Kidney epithelial cell (primary cell): ENCODE data around the gene GJB5. TPM values are rescaled to one million over a fixed set of nuclear protein-coding genes. Genes with fewer than 3 reads are reported as not detected.
"Not testable (repeated sequence)": the region's sequence is repeated elsewhere in the genome, so short reads cannot be mapped to it uniquely, and the experiment has no call there.

Experiments
- DNase-seq: peaks from one replicate; pipeline ENCODE4 v3.0.0-alpha.2; 2010; ENCODE audit warnings: low read depth
- H3K27me3 ChIP-seq: 2 replicates; pipeline ENCODE4 v1.6.0; 2011; ENCODE audit warnings: low read length; ENCODE audit not compliant: control insufficient read depth, insufficient read depth
- H3K36me3 ChIP-seq: 2 replicates; pipeline ENCODE4 v1.5.1; 2011; ENCODE audit warnings: low read length; ENCODE audit not compliant: control insufficient read depth, insufficient read depth
- H3K4me3 ChIP-seq: 2 replicates; pipeline ENCODE4 v1.5.1; 2011; ENCODE audit warnings: low read depth, mild to moderate bottlenecking, control low read depth, low read length
- total RNA-seq: library from RNA; depleted of rRNA; stranded (reverse); fragments of >200 nt; gene quantifications from 2 replicates; pipeline ENCODE4 v1.2.3, GENCODE V29; 2015
- TF ChIP-seq, protein P1 (sequence below): IDR thresholded peaks from 2 replicates; pipeline ENCODE4 v1.5.1; 2011; ENCODE audit warnings: mild to moderate bottlenecking, moderate library complexity, low read length, control low read depth, inconsistent platforms; ENCODE audit not compliant: insufficient read depth, poor library complexity, severe bottlenecking

Gene GJB5
- total RNA-seq, 1 donor from 2014 or later: not detected

GRCh38 chr1:34721646-34722355 lies 33.0 kb upstream of the GJB5 start:
- H3K27me3 ChIP-seq: peaks cover 3% of the 10 kb centered on the region
- DNase-seq: no peak
- H3K36me3 ChIP-seq: no peaks in the 10 kb centered on the region
- no peak overlapping the region for H3K4me3 ChIP-seq
- TF ChIP-seq, protein P1, sequence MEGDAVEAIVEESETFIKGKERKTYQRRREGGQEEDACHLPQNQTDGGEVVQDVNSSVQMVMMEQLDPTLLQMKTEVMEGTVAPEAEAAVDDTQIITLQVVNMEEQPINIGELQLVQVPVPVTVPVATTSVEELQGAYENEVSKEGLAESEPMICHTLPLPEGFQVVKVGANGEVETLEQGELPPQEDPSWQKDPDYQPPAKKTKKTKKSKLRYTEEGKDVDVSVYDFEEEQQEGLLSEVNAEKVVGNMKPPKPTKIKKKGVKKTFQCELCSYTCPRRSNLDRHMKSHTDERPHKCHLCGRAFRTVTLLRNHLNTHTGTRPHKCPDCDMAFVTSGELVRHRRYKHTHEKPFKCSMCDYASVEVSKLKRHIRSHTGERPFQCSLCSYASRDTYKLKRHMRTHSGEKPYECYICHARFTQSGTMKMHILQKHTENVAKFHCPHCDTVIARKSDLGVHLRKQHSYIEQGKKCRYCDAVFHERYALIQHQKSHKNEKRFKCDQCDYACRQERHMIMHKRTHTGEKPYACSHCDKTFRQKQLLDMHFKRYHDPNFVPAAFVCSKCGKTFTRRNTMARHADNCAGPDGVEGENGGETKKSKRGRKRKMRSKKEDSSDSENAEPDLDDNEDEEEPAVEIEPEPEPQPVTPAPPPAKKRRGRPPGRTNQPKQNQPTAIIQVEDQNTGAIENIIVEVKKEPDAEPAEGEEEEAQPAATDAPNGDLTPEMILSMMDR: no peak

GRCh38 chr1:34726861-34727260 lies 28.0 kb upstream of the GJB5 start:
- H3K27me3 ChIP-seq: peaks cover 3% of the 10 kb centered on the region
- no peak for DNase-seq
- TF ChIP-seq, protein P1: no peak
- no peaks in the 10 kb centered on the region for H3K36me3 ChIP-seq
- no peak overlapping the region for H3K4me3 ChIP-seq

DNA sequence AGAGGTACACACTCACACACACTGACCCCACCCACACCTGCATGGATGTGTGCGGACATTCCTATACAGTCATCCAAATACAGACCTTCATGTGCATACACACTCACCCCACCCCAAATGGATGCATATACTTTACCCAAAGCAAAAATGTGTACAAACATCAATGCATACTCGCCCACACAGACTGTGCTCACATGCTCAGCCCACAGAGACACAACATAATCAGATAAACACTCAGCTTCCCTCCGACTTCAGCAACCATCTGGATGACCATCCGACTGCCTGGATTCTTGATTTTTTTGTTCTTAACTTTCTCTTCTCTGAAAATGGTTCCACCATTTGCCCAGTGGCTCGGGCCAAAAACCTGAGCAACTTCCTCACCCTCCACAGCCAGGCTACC lies 24.4 kb upstream of the GJB5 start:
- no peak overlapping the region for H3K4me3 ChIP-seq
- DNase-seq: no peak
- TF ChIP-seq, protein P1: no peak
- H3K27me3 ChIP-seq: peaks cover 2% of the 10 kb centered on the region
- no peaks in the 10 kb centered on the region for H3K36me3 ChIP-seq

DNA sequence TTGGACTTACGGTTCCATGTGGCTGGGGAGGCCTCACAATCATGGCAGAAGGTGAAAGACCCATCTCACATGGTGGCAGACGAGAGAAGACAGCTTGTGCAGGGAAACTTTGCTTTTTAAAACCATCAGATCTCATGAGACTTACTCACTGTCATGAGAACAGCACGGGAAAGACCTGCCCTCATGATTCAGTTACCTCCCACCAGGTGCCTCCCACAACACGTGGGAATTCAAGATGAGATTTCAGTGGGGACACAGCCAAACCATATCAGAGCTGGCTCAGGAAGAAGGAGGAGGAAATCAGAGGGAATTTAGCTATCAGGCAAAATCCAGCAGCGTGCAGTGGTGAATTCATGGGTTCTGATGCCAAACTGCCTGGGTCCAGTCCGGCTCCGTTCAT lies 22.0 kb upstream of the GJB5 start:
- not testable (repeated sequence) for DNase-seq, H3K27me3 ChIP-seq, H3K36me3 ChIP-seq, H3K4me3 ChIP-seq

DNA sequence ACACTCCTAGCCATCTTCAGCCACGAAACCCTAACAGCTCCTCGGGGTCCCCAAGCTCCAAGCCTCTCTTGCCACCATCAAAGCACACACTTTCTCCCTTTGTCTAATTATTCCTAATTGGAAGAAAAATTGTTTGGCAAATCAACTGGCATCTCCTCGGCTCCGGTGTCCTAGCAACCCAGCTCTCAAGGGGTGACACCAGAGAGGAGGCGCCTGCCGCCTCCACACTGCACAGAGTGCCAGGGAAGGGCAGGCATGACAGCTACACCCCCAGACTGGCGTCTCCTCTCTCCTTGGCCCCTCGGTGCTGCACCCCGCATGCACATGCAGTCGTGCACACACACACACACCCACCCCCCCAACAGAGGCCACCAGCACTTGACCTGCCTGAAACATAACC lies 18.2 kb upstream of the GJB5 start:
- H3K4me3 ChIP-seq: no peak overlapping the region
- peaks cover 5% of the 10 kb centered on the region for H3K27me3 ChIP-seq
- no peaks in the 10 kb centered on the region for H3K36me3 ChIP-seq
- DNase-seq: no peak
- TF ChIP-seq, protein P1: no peak

GRCh38 chr1:34737236-34737635 lies 17.6 kb upstream of the GJB5 start:
- H3K27me3 ChIP-seq, DNase-seq, H3K36me3 ChIP-seq, H3K4me3 ChIP-seq: not testable (repeated sequence)

GRCh38 chr1:34739613-34740012 lies 15.2 kb upstream of the GJB5 start:
- TF ChIP-seq, protein P1: no peak
- Histone ChIP-seq H3K4me3 (no peak overlapping the region), H3K36me3 (no peaks in the 10 kb centered on the region), H3K27me3 (peaks cover 5% of the 10 kb centered on the region)
- DNase-seq: no peak
